Measurements from ENCODE around the gene SHROOM2.

Gene SHROOM2

GRCh38 chrX:9807355-9808182 lies 21.3 kb downstream of the SHROOM2 start:
- TF ChIP-seq POLR2AphosphoS5 (IDR thresholded peaks at IDR 0.05; ENCODE audit: low read depth, low read length) (no peak), TAF1 (IDR thresholded peaks at IDR 0.05; ENCODE audit: borderline replicate concordance, insufficient read depth, low read length) (no peak), SIN3A (IDR thresholded peaks at IDR 0.05; ENCODE audit: borderline replicate concordance, insufficient read depth, low read length) (no peak), REST (IDR thresholded peaks at IDR 0.05; ENCODE audit: insufficient read depth in 1 of 2, low read depth in 2 of 2, low read length in 2 of 2) (no peak), FOXP2 (optimal IDR thresholded peaks at IDR 0.05; ENCODE audit: borderline replicate concordance, extremely low read depth, extremely low read length, insufficient read depth) (no peak)

- TF ChIP-seq FOXP2 (optimal IDR thresholded peaks at IDR 0.05; ENCODE audit: borderline replicate concordance, extremely low read depth, extremely low read length, insufficient read depth) (no peak), TAF1 (IDR thresholded peaks at IDR 0.05; ENCODE audit: borderline replicate concordance, insufficient read depth, low read length) (no peak), POLR2AphosphoS5 (IDR thresholded peaks at IDR 0.05; ENCODE audit: low read depth, low read length) (no peak), SIN3A (IDR thresholded peaks at IDR 0.05; ENCODE audit: borderline replicate concordance, insufficient read depth, low read length) (no peak), REST (IDR thresholded peaks at IDR 0.05; ENCODE audit: insufficient read depth in 1 of 2, low read depth in 2 of 2, low read length in 2 of 2) (no peak)
Observed at GRCh38 chrX:9816084-9816700, 30.0 kb downstream of the SHROOM2 start.

GRCh38 chrX:9821572-9821971 lies 35.3 kb downstream of the SHROOM2 start:
- no peak for TF ChIP-seq REST (IDR thresholded peaks at IDR 0.05; ENCODE audit: insufficient read depth in 1 of 2, low read depth in 2 of 2, low read length in 2 of 2)
- no peak for TF ChIP-seq SIN3A (IDR thresholded peaks at IDR 0.05; ENCODE audit: borderline replicate concordance, insufficient read depth, low read length)
- TF ChIP-seq FOXP2 (optimal IDR thresholded peaks at IDR 0.05; ENCODE audit: borderline replicate concordance, extremely low read depth, extremely low read length, insufficient read depth): no peak
- no peak for TF ChIP-seq TAF1 (IDR thresholded peaks at IDR 0.05; ENCODE audit: borderline replicate concordance, insufficient read depth, low read length)

- TF ChIP-seq POLR2AphosphoS5 (IDR thresholded peaks at IDR 0.05; ENCODE audit: low read depth, low read length) (no peak), SIN3A (IDR thresholded peaks at IDR 0.05; ENCODE audit: borderline replicate concordance, insufficient read depth, low read length) (no peak), TAF1 (IDR thresholded peaks at IDR 0.05; ENCODE audit: borderline replicate concordance, insufficient read depth, low read length) (no peak), REST (IDR thresholded peaks at IDR 0.05; ENCODE audit: insufficient read depth in 1 of 2, low read depth in 2 of 2, low read length in 2 of 2) (no peak), FOXP2 (optimal IDR thresholded peaks at IDR 0.05; ENCODE audit: borderline replicate concordance, extremely low read depth, extremely low read length, insufficient read depth) (no peak)
Observed at GRCh38 chrX:9824554-9824953, 38.3 kb downstream of the SHROOM2 start.

All from PFSK-1 (cell line).